SU-DHL-6 (cell line): ENCODE data around the gene PRSS37.

Experiments used
- H2AFZ ChIP-seq: fragments of 200-600 bp; sonication (generic); 2 replicates; pipeline ENCODE4 v1.6.1; 2014; ENCODE audit warnings: low read depth, mild to moderate bottlenecking, moderate library complexity, mixed read lengths, antibody characterized with exemption, low read length; ENCODE audit not compliant: severe bottlenecking
- H3F3A ChIP-seq: fragments of 200-600 bp; shearing (Covaris generic); 2 replicates; pipeline ENCODE4 v1.6.0; 2016; ENCODE audit warnings: antibody characterized with exemption, mild to moderate bottlenecking; ENCODE audit not compliant: insufficient read depth
- H3K27ac ChIP-seq: fragments of 200-600 bp; sonication (generic); 2 replicates; pipeline ENCODE4 v1.5.1; 2016; ENCODE audit warnings: low read depth, mild to moderate bottlenecking, low read length, moderate library complexity, mixed read lengths
- H3K27me3 ChIP-seq: fragments of 200-600 bp; sonication (generic), shearing (Covaris generic); 2 replicates; pipeline ENCODE4 v1.6.0; 2014; ENCODE audit warnings: mild to moderate bottlenecking, low read length
- H3K36me3 ChIP-seq: fragments of 200-600 bp; sonication (generic); 2 replicates; pipeline ENCODE4 v1.6.1; 2014; ENCODE audit warnings: mild to moderate bottlenecking, low read length, mixed read lengths
- H3K4me2 ChIP-seq: fragments of 300-600, 200-600 bp; shearing (Covaris generic), sonication (generic); 2 replicates; pipeline ENCODE4 v1.6.0; 2014; ENCODE audit warnings: low read length, low read depth, mild to moderate bottlenecking; ENCODE audit not compliant: poor library complexity, severe bottlenecking
- H3K4me3 ChIP-seq: fragments of 200-600 bp; sonication (generic); 2 replicates; pipeline ENCODE4 v1.5.1; 2014; ENCODE audit warnings: antibody characterized with exemption, low read length, mild to moderate bottlenecking, mixed read lengths; ENCODE audit not compliant: insufficient read depth, poor library complexity, severe bottlenecking
- H3K79me2 ChIP-seq: fragments of 200-600 bp; sonication (generic); 2 replicates; pipeline ENCODE4 v1.6.1; 2014; ENCODE audit warnings: mild to moderate bottlenecking, low read length, moderate library complexity; ENCODE audit not compliant: insufficient read depth
- H3K9ac ChIP-seq: fragments of 200-600 bp; sonication (generic); 2 replicates; pipeline ENCODE4 v1.7.0; 2014; ENCODE audit warnings: mild to moderate bottlenecking, low read length
- H3K9me2 ChIP-seq: fragments of 200-600 bp; sonication (generic); replicated peaks from 2 replicates; pipeline ENCODE4 v1.6.1; 2014; ENCODE audit warnings: low read length; ENCODE audit not compliant: insufficient read depth
- H3K9me3 ChIP-seq: fragments of 200-600 bp; sonication (generic); 2 replicates; pipeline ENCODE4 v1.6.1; 2014; ENCODE audit warnings: low read length, mixed read lengths; ENCODE audit not compliant: insufficient read depth
- H4K20me1 ChIP-seq: fragments of 200-600 bp; sonication (generic); 2 replicates; pipeline ENCODE4 v1.6.1; 2014; ENCODE audit warnings: low read depth, mild to moderate bottlenecking, antibody characterized with exemption, low read length, moderate library complexity, mixed read lengths
- CTCF ChIP-seq: fragments of 200-600 bp; sonication (generic); IDR thresholded peaks from one replicate; pipeline ENCODE4 v1.5.1; 2017; ENCODE audit warnings: antibody characterized with exemption, mild to moderate bottlenecking, low read length, moderate library complexity; ENCODE audit not compliant: insufficient read depth, poor library complexity, severe bottlenecking
- EZH2phosphoT487 ChIP-seq: fragments of 200-600 bp; sonication (generic), shearing (Covaris generic); conservative IDR thresholded peaks from 2 replicates; pipeline ENCODE4 v1.6.1; 2018; ENCODE audit warnings: mild to moderate bottlenecking, antibody characterized with exemption, low read length, moderate library complexity, mixed read lengths

PRSS37 gene

GRCh38 chr7:141860207-141860606 is 18.9 kb upstream of the PRSS37 start:
- Histone ChIP-seq H3K9me2 (no peaks in the 10 kb centered on the region), H3K4me2 (no peak overlapping the region), H3K4me3 (no peak overlapping the region), H2AFZ (no peak overlapping the region), H3F3A (no peaks in the 10 kb centered on the region), H3K79me2 (no peaks in the 10 kb centered on the region), H3K36me3 (no peaks in the 10 kb centered on the region), H3K27ac (no peak overlapping the region), H3K27me3 (no peaks in the 10 kb centered on the region), H3K9ac (no peak overlapping the region), H4K20me1 (no peaks in the 10 kb centered on the region), H3K9me3 (no peaks in the 10 kb centered on the region)
- no peak for TF ChIP-seq CTCF
- TF ChIP-seq EZH2phosphoT487: no peak

- Histone ChIP-seq H3K9me2 (no peaks in the 10 kb centered on the region; the same call in 1 of the 2 replicates), H3F3A (no peaks in the 10 kb centered on the region), H3K27me3 (no peaks in the 10 kb centered on the region), H3K36me3 (no peaks in the 10 kb centered on the region), H4K20me1 (no peaks in the 10 kb centered on the region), H3K79me2 (no peaks in the 10 kb centered on the region), H2AFZ (no peak overlapping the region), H3K4me2 (no peak overlapping the region), H3K27ac (no peak overlapping the region), H3K9me3 (peaks cover 2% of the 10 kb centered on the region; the same call in 1 of the 2 replicates), H3K4me3 (no peak overlapping the region), H3K9ac (no peak overlapping the region)
- TF ChIP-seq EZH2phosphoT487 (no peak), CTCF (no peak)
These were observed 6.7 kb upstream of the PRSS37 start for GRCh38 chr7:141847996-141848395.

- Histone ChIP-seq H3K4me3 (no peak overlapping the region), H3K36me3 (no peaks in the 10 kb centered on the region), H3K4me2 (no peak overlapping the region), H3K27me3 (no peaks in the 10 kb centered on the region), H3K9ac (no peak overlapping the region), H3K9me2 (no peaks in the 10 kb centered on the region), H3F3A (no peaks in the 10 kb centered on the region), H3K27ac (no peak overlapping the region), H3K9me3 (no peaks in the 10 kb centered on the region), H2AFZ (no peak overlapping the region), H3K79me2 (no peaks in the 10 kb centered on the region), H4K20me1 (no peaks in the 10 kb centered on the region)
- TF ChIP-seq CTCF (no peak), EZH2phosphoT487 (no peak)
These were observed 3.0 kb upstream of the PRSS37 start for GRCh38 chr7:141844256-141844655.
